ENCODE measurements around the gene CEP68.

GRCh38 chr2:65033178-65033577, 23.0 kb upstream of the CEP68 start:
- TF ChIP-seq POLR2A (IDR thresholded peaks at IDR 0.05; ENCODE audit: low read depth, low read length) (no peak), TAF1 (IDR thresholded peaks at IDR 0.05; ENCODE audit: borderline replicate concordance, low read depth, low read length) (no peak)
